Cardiac muscle cell (in vitro differentiated cells and primary cell): ENCODE data around the gene EPHA1. TPM values are rescaled to one million over a fixed set of nuclear protein-coding genes. Genes with fewer than 3 reads are reported as not detected.

ENCODE experiments used
- DNase-seq, 2 donors: peaks; one replicate each; pipeline versions ENCODE4 v3.0.0 to v3.0.0-alpha.2; 2010 to 2017; ENCODE audit warnings: low read depth in 1 of 2, low spot score in 1 of 2
- H3K27ac ChIP-seq: fragments of 200-600 bp; sonication (generic); 2 replicates; pipeline ENCODE4 v1.5.1; 2016
- H3K27me3 ChIP-seq: fragments of 200-600 bp; sonication (generic); 2 replicates; pipeline ENCODE4 v1.6.0; 2016; ENCODE audit warnings: control low read depth
- H3K36me3 ChIP-seq: fragments of 200-600 bp; sonication (generic); 2 replicates; pipeline ENCODE4 v1.5.1; 2016; ENCODE audit warnings: control low read depth
- H3K4me1 ChIP-seq: fragments of 200-600 bp; sonication (generic); 2 replicates; pipeline ENCODE4 v1.8.1; 2017; ENCODE audit warnings: low read depth, mild to moderate bottlenecking, mixed run types
- H3K4me3 ChIP-seq: fragments of 200-600 bp; sonication (generic); 2 replicates; pipeline ENCODE4 v1.5.1; 2016; ENCODE audit warnings: mild to moderate bottlenecking
- H3K9me3 ChIP-seq: fragments of 200-600 bp; sonication (generic); 2 replicates; pipeline ENCODE4 v1.5.1; 2017; ENCODE audit warnings: low read depth, mild to moderate bottlenecking, control low read depth
- polyA plus RNA-seq: library from polyadenylated mRNA; unstranded; fragments of >200 nt; fragmentation: Nextera tagmentation; extraction: Ambion mirVana; gene quantifications from 2 replicates; pipeline ENCODE4 v1.2.1, GENCODE V29; 2016
- total RNA-seq: library from RNA; depleted of rRNA; stranded (reverse); fragments of >200 nt; gene quantifications from 2 replicates; pipeline ENCODE4 v1.2.3, GENCODE V29; 2016
- TF ChIP-seq, protein P1 (sequence below): IDR thresholded peaks from 2 replicates; pipeline ENCODE4 v1.5.1; 2012; ENCODE audit warnings: low read depth, mild to moderate bottlenecking, low read length

The EPHA1 gene
- total and polyA plus RNA-seq, 2 experiments from 2014 or later: 0.30 to 1.8 TPM

GRCh38 chr7:143390773-143391317 is 17.8 kb downstream of the EPHA1 start:
- no peak overlapping the region for H3K27ac ChIP-seq
- TF ChIP-seq, protein P1, sequence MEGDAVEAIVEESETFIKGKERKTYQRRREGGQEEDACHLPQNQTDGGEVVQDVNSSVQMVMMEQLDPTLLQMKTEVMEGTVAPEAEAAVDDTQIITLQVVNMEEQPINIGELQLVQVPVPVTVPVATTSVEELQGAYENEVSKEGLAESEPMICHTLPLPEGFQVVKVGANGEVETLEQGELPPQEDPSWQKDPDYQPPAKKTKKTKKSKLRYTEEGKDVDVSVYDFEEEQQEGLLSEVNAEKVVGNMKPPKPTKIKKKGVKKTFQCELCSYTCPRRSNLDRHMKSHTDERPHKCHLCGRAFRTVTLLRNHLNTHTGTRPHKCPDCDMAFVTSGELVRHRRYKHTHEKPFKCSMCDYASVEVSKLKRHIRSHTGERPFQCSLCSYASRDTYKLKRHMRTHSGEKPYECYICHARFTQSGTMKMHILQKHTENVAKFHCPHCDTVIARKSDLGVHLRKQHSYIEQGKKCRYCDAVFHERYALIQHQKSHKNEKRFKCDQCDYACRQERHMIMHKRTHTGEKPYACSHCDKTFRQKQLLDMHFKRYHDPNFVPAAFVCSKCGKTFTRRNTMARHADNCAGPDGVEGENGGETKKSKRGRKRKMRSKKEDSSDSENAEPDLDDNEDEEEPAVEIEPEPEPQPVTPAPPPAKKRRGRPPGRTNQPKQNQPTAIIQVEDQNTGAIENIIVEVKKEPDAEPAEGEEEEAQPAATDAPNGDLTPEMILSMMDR: no peak
- no peaks in the 10 kb centered on the region for H3K9me3 ChIP-seq
- H3K36me3 ChIP-seq: peaks cover 27% of the 10 kb centered on the region
- DNase-seq: no peak
- H3K4me1 ChIP-seq: no peaks in the 10 kb centered on the region
- H3K4me3 ChIP-seq: no peak overlapping the region
- H3K27me3 ChIP-seq: no peaks in the 10 kb centered on the region

- H3K4me3 ChIP-seq: no peak overlapping the region
- TF ChIP-seq, protein P1: no peak
- no peaks in the 10 kb centered on the region for H3K4me1 ChIP-seq
- no peaks in the 10 kb centered on the region for H3K9me3 ChIP-seq
- no peaks in the 10 kb centered on the region for H3K27me3 ChIP-seq
- peak in 1 of 2 donors; percentile 8 for DNase-seq
- no peak overlapping the region for H3K27ac ChIP-seq
- peaks cover 27% of the 10 kb centered on the region for H3K36me3 ChIP-seq
Measured at GRCh38 chr7:143390104-143390772, 18.4 kb downstream of the EPHA1 start.

DNA sequence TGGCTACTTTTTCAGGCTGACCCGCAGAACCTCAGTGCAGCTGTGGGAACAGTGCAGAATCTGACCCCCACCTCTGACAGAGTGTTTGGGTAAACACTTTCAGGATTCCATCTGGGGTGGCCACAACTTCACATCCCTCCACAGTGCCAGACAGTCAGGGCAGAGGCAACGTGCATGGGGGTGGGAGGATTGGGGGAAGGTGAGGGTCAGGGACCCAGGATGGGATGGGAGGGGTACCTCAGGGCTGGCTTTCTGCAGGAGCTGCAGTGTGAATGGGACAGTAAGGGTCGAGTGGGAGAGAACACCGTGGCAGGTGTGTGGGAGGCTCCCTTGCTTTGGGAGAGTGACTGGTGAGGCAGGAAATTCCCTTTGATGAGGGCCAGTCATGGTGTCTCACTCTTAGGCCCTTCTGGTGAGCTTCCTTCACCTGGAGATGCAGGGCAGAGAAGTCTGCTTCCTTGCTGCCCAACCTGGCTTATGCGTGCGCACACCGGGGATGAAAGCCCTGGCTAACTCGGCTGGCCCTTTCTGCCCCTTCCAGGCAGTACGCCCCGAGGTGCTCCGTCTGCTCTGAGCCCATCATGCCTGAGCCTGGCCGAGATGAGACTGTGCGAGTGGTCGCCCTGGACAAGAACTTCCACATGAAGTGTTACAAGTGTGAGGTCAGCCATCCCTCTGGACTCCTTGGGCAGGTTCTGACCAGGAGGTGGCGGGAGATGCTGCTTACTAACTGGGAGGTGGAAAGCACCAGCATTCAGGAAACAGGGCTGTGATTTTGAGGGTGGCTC is 19.1 kb downstream of the EPHA1 start:
- H3K27ac ChIP-seq: no peak overlapping the region
- DNase-seq: peak in 1 of 2 donors; percentile 15
- TF ChIP-seq, protein P1: no peak
- H3K9me3 ChIP-seq: no peaks in the 10 kb centered on the region
- no peaks in the 10 kb centered on the region for H3K27me3 ChIP-seq
- H3K36me3 ChIP-seq: peaks cover 27% of the 10 kb centered on the region
- no peak overlapping the region for H3K4me3 ChIP-seq
- H3K4me1 ChIP-seq: no peaks in the 10 kb centered on the region

DNA sequence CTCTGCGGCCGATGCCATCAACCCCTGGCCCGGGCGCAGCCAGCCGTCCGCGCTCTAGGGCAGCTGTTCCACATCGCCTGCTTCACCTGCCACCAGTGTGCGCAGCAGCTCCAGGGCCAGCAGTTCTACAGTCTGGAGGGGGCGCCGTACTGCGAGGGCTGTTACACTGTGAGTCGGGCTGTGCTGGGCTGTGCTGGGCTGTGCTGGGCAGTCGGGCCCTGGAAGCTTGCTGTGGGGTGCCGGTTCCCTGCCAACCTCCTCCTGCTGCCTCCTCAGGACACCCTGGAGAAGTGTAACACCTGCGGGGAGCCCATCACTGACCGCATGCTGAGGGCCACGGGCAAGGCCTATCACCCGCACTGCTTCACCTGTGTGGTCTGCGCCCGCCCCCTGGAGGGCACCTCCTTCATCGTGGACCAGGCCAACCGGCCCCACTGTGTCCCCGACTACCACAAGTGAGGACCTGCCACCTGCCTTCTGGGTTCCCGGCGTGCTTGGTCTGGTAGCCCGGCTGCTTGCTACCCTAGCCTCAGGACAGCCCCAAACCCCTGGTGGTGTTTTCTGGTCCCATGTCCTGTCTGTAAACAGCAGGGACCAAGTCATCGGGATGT is 20.1 kb downstream of the EPHA1 start:
- Histone ChIP-seq H3K27me3 (no peaks in the 10 kb centered on the region), H3K36me3 (peaks cover 27% of the 10 kb centered on the region), H3K27ac (no peak overlapping the region), H3K4me1 (peaks cover 5% of the 10 kb centered on the region), H3K9me3 (no peaks in the 10 kb centered on the region), H3K4me3 (no peak overlapping the region)
- TF ChIP-seq, protein P1: no peak
- peak in 1 of 2 donors; percentile 6 for DNase-seq

DNA sequence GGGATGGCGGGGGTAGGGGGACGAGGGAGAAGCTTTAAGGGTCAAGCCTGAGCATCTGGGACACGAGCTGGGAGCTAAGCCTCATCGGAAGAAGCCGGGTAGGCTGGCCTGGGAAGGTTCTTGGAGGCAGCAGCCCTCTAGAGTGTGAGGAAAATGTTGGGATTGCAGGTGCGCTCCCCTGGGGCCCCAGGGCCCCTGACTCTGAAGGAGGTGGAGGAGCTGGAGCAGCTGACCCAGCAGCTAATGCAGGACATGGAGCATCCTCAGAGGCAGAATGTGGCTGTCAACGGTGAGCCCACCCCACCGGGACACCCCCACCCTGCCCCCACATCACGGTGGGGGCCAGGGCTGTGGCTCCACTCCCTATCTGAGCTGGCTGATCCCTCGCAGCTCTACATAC is 20.6 kb downstream of the EPHA1 start:
- peaks cover 5% of the 10 kb centered on the region for H3K4me1 ChIP-seq
- DNase-seq: no peak
- TF ChIP-seq, protein P1: no peak
- peaks cover 27% of the 10 kb centered on the region for H3K36me3 ChIP-seq
- H3K9me3 ChIP-seq: no peaks in the 10 kb centered on the region
- no peak overlapping the region for H3K27ac ChIP-seq
- no peaks in the 10 kb centered on the region for H3K27me3 ChIP-seq
- H3K4me3 ChIP-seq: no peak overlapping the region
